Endothelial cell of umbilical vein (primary cell): Measurements from ENCODE around the gene GLMN.

ENCODE experiments used
- EZH2 ChIP-seq: IDR thresholded peaks from 2 replicates; pipeline ENCODE4 v1.6.1; 2012; ENCODE audit warnings: borderline replicate concordance, low read depth, mild to moderate bottlenecking, moderate library complexity, low read length, inconsistent platforms; ENCODE audit not compliant: severe bottlenecking
- POLR2A ChIP-seq: IDR thresholded peaks from 2 replicates; pipeline ENCODE4 v1.6.1; 2012; ENCODE audit warnings: low read depth, mild to moderate bottlenecking, control low read depth, low read length
- POLR2AphosphoS5 ChIP-seq: IDR thresholded peaks from 2 replicates; pipeline ENCODE4 v1.6.1; 2012; ENCODE audit warnings: low read depth, mild to moderate bottlenecking, control low read depth, low read length, moderate library complexity; ENCODE audit not compliant: insufficient read depth

DNA sequence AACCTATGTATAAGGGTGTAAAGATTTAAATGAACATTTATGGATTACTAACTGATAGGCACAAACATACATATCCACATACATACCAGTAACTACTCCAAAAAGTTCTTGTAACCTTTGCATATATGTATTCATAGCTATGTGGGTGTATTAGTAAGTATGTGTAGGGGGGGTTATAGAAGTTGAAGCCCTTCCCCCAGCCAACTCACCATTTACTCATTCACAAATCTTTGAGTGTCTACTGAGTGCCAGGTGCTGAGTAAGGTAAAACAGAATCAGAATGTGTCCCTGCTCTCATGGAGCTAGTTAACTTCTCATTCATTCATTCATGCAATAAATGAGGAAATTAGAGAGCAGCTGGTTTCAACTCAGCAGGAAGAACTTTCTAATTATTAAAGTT lies 79.8 kb downstream of the GLMN start:
- no peak for TF ChIP-seq POLR2AphosphoS5
- TF ChIP-seq EZH2: no peak
- TF ChIP-seq POLR2A: no peak
